HL-60 (cell line): ENCODE data around the gene EDA.

Experiments
- DNase-seq, 2 experiments: peaks; one replicate each; pipeline ENCODE4 v3.0.0-alpha.2; 2010 to 2020; ENCODE audit warnings: low read depth in 1 of 2, low spot score in 1 of 2
- H3K27ac ChIP-seq: fragments of 250-450 bp; sonication (Bioruptor Pico); replicated peaks from 2 replicates; pipeline ENCODE4 v1.5.1; 2020; ENCODE audit warnings: mild to moderate bottlenecking, moderate library complexity
- H3K27me3 ChIP-seq: fragments of 250-450 bp; sonication (Bioruptor Pico); 2 replicates; pipeline ENCODE4 v1.5.1; 2021; ENCODE audit warnings: mild to moderate bottlenecking, moderate library complexity; ENCODE audit not compliant: insufficient read depth, poor library complexity, severe bottlenecking
- H3K4me3 ChIP-seq: replicated peaks from 2 replicates; pipeline ENCODE4 v1.5.1; 2011; ENCODE audit warnings: mild to moderate bottlenecking, control low read depth, low read length; ENCODE audit not compliant: insufficient read depth
- CTCF ChIP-seq: IDR thresholded peaks from one replicate; pipeline ENCODE4 v1.5.1; 2011; ENCODE audit warnings: low read length, control low read depth, inconsistent platforms; ENCODE audit not compliant: insufficient read depth
- GABPA ChIP-seq: IDR thresholded peaks from 2 replicates; pipeline ENCODE4 v1.6.1; 2012; ENCODE audit warnings: low read depth
- POLR2AphosphoS5 ChIP-seq: IDR thresholded peaks from 2 replicates; pipeline ENCODE4 v1.6.1; 2012; ENCODE audit warnings: low read depth
- SPI1 ChIP-seq: IDR thresholded peaks from 2 replicates; pipeline ENCODE4 v1.6.1; 2012; ENCODE audit warnings: low read depth, mild to moderate bottlenecking, borderline replicate concordance
- long read RNA-seq: library from polyadenylated mRNA; unstranded; transcript quantifications from one replicate; pipeline ENCODE4 v2.0.0, GENCODE V29; 2020
- TF ChIP-seq, protein P1 (sequence below): IDR thresholded peaks from 2 replicates; pipeline ENCODE4 v1.6.1; 2012; ENCODE audit warnings: low read depth; ENCODE audit not compliant: insufficient replicate concordance

Gene EDA
- long read RNA-seq = 0 reads

GRCh38 chrX:69615779-69616456 is at the start of gene EDA:
EDA (plus strand) TSS chrX:69616113.
- Histone ChIP-seq H3K4me3 (peak within 1 kb of the TSS; percentile 12; the same call in 1 of the 2 replicates), H3K27ac (no peak within 1 kb of the TSS), H3K27me3 (peaks cover 13% of the 10 kb centered on the region)
- TF ChIP-seq, protein P1, sequence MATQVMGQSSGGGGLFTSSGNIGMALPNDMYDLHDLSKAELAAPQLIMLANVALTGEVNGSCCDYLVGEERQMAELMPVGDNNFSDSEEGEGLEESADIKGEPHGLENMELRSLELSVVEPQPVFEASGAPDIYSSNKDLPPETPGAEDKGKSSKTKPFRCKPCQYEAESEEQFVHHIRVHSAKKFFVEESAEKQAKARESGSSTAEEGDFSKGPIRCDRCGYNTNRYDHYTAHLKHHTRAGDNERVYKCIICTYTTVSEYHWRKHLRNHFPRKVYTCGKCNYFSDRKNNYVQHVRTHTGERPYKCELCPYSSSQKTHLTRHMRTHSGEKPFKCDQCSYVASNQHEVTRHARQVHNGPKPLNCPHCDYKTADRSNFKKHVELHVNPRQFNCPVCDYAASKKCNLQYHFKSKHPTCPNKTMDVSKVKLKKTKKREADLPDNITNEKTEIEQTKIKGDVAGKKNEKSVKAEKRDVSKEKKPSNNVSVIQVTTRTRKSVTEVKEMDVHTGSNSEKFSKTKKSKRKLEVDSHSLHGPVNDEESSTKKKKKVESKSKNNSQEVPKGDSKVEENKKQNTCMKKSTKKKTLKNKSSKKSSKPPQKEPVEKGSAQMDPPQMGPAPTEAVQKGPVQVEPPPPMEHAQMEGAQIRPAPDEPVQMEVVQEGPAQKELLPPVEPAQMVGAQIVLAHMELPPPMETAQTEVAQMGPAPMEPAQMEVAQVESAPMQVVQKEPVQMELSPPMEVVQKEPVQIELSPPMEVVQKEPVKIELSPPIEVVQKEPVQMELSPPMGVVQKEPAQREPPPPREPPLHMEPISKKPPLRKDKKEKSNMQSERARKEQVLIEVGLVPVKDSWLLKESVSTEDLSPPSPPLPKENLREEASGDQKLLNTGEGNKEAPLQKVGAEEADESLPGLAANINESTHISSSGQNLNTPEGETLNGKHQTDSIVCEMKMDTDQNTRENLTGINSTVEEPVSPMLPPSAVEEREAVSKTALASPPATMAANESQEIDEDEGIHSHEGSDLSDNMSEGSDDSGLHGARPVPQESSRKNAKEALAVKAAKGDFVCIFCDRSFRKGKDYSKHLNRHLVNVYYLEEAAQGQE = no peak
- TF ChIP-seq SPI1 = no peak
- TF ChIP-seq GABPA = no peak
- TF ChIP-seq POLR2AphosphoS5 = no peak
- TF ChIP-seq CTCF = no peak
- DNase-seq = peak; percentile 0 to 1

DNA sequence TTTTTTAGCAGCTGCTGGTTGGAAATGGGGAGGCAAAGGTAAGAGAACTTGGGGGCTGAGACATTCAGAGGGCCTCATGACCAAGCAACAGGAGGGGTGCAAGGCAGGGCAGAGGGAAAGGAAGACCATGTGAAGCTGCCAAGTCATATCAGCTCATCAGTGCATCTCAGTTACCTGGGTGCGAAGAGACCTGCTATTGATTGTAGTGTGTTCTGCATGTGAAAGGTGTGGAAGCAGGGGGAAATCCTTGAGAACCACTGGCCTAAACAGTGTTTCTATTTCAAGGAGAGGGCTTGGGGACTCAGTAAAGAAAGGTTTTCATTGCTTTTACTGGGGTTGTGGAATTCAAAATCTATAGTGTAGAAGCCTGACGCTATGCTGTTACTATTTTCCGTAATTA is 47.1 kb upstream of the EDA start:
- H3K27me3 ChIP-seq = no peaks in the 10 kb centered on the region
- TF ChIP-seq, protein P1 = no peak
- TF ChIP-seq GABPA = no peak
- no peak for TF ChIP-seq CTCF
- no peak for TF ChIP-seq POLR2AphosphoS5
- TF ChIP-seq SPI1 = no peak
- DNase-seq = no peak
- H3K4me3 ChIP-seq = no peak overlapping the region
- no peak overlapping the region for H3K27ac ChIP-seq

- Histone ChIP-seq H3K27me3 (no peaks in the 10 kb centered on the region), H3K27ac (no peak overlapping the region), H3K4me3 (no peak overlapping the region)
- DNase-seq = no peak
- TF ChIP-seq SPI1 (no peak), CTCF (no peak), POLR2AphosphoS5 (no peak), GABPA (no peak)
- TF ChIP-seq, protein P1 = no peak
These were observed 18.5 kb upstream of the EDA start for GRCh38 chrX:69597399-69597798.
